HepG2 (cell line): ENCODE results near the gene KCTD8.

ENCODE experiments used
- ARID3A ChIP-seq: IDR thresholded peaks from 2 replicates; pipeline ENCODE4 v1.6.1; 2012; ENCODE audit warnings: low read depth, low read length, improper control_type of control experiment
- ATF2 ChIP-seq: sonication (generic); formaldehyde crosslinking; IDR thresholded peaks from 2 replicates; pipeline ENCODE4 v1.4.0; 2020; ENCODE audit warnings: missing genetic modification reagents
- CTCF ChIP-seq: sonication (generic); formaldehyde crosslinking; IDR thresholded peaks from 2 replicates; pipeline ENCODE4 v1.5.0; 2020; ENCODE audit warnings: mild to moderate bottlenecking, missing genetic modification reagents, moderate library complexity
- MTA1 ChIP-seq: sonication (generic); formaldehyde crosslinking; IDR thresholded peaks from 2 replicates; pipeline ENCODE4 v1.4.0; 2020; ENCODE audit warnings: missing genetic modification reagents, mild to moderate bottlenecking, borderline replicate concordance
- REST ChIP-seq, 2 experiments: IDR thresholded peaks; 2 replicates each; pipeline ENCODE4 v1.6.1; 2011 to 2012; ENCODE audit warnings: low read length in 2 of 2, borderline replicate concordance in 1 of 2, low read depth in 1 of 2, mild to moderate bottlenecking in 1 of 2, moderate library complexity in 1 of 2
- SSRP1 ChIP-seq: IDR thresholded peaks from 2 replicates; pipeline ENCODE4 v1.6.1; 2016; ENCODE audit warnings: control low read depth
- ZNF292 ChIP-seq: sonication (generic); formaldehyde crosslinking; IDR thresholded peaks from 2 replicates; pipeline ENCODE4 v1.8.1; 2022; ENCODE audit warnings: mild to moderate bottlenecking, low read depth, missing genetic modification reagents, borderline replicate concordance
- ZNF431 ChIP-seq: sonication (generic); formaldehyde crosslinking; IDR thresholded peaks from 2 replicates; pipeline ENCODE4 v1.9.0; 2022; ENCODE audit warnings: missing genetic modification reagents, low read depth, mild to moderate bottlenecking, borderline replicate concordance

GRCh38 chr4:44319129-44319528 lies 129.5 kb downstream of the KCTD8 start:
- no peak for TF ChIP-seq SSRP1 (CRISPR knock-in tag)
- no peak for TF ChIP-seq ARID3A
- no peak for TF ChIP-seq ZNF292 (CRISPR knock-in tag)
- TF ChIP-seq ATF2 (CRISPR knock-in tag): no peak
- no peak for TF ChIP-seq MTA1 (CRISPR knock-in tag)
- TF ChIP-seq CTCF: no peak
- no peak for TF ChIP-seq REST (IDR thresholded peaks at IDR 0.05; ENCODE audit: borderline replicate concordance in 1 of 2, low read depth in 1 of 2, low read length in 2 of 2)
- TF ChIP-seq ZNF431 (CRISPR knock-in tag): no peak
